Measurements from ENCODE around the gene SMAD3.

GRCh38 chr15:67026610-67026967, 38.8 kb upstream of the SMAD3 start:
- TF ChIP-seq EP300 (IDR thresholded peaks at IDR 0.05): no peak
- TF ChIP-seq, protein P1, sequence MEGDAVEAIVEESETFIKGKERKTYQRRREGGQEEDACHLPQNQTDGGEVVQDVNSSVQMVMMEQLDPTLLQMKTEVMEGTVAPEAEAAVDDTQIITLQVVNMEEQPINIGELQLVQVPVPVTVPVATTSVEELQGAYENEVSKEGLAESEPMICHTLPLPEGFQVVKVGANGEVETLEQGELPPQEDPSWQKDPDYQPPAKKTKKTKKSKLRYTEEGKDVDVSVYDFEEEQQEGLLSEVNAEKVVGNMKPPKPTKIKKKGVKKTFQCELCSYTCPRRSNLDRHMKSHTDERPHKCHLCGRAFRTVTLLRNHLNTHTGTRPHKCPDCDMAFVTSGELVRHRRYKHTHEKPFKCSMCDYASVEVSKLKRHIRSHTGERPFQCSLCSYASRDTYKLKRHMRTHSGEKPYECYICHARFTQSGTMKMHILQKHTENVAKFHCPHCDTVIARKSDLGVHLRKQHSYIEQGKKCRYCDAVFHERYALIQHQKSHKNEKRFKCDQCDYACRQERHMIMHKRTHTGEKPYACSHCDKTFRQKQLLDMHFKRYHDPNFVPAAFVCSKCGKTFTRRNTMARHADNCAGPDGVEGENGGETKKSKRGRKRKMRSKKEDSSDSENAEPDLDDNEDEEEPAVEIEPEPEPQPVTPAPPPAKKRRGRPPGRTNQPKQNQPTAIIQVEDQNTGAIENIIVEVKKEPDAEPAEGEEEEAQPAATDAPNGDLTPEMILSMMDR (IDR thresholded peaks at IDR 0.05): no peak
- no peak for TF ChIP-seq POLR2A (IDR thresholded peaks at IDR 0.05)

All from suprapubic skin (tissue), 3 donors.